ENCODE data around the gene KREMEN2. TPM values are rescaled to one million over a fixed set of nuclear protein-coding genes. Genes with fewer than 3 reads are reported as not detected.
A peak's percentile ranks its signal among the peaks of the same experiment; 100 is the strongest.

KREMEN2 gene
- total RNA-seq, 5 donors from 2014 or later (not counting 1 experiment from before 2014, with no cell fraction given): 0.15 TPM; not detected in 4

DNA sequence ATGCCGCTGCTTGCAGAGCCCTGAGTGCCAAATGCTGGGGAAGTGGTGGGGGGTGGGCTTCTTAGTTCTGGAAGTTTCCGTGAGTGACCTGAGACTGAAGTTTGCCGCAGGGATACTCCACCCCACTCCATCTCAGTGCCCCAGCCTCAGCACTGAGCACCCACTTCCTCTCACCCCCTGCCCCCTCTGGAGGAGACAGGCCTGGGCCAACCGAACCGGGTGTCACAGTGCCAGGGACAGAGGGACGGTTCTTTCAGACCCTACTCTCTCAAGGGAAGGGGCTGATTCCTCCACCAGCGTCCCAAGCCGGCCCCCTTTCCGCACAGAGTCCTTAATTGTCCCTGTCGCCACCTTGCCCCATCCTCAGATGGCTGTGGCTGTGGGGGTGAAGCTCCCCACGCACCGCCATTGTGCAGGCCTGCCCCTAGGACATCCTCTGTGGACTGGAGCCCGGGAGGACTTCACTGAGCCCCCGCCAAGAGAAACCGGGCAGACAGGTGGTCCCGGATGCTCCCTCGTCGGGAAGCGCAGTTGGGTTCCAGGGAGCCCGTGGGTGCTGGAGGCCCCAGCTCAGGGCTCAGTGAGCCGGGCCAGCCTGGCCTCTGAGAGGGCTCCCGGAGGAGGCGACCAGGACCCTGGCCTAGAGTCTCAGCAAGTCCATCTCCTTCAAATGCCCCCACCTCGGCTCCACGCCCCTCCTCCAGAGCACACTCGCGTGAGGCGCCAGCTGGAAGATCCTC is 1.6 kb upstream of the KREMEN2 start:
- Histone ChIP-seq H3K4me1 (ENCODE audit: control insufficient read depth in 1 of 2, extremely low read depth in 1 of 2, insufficient read depth in 2 of 2, low read length in 2 of 2) (peaks cover 14 to 57% of the 10 kb centered on the region in 2 experiments), H3K27me3 (replicated peaks in 1 of 2; ENCODE audit: control insufficient read depth in 2 of 2, extremely low read depth in 1 of 2, insufficient read depth in 2 of 2, low read length in 1 of 2) (peaks cover 0 to 87% of the 10 kb centered on the region in 2 experiments), H3K36me3 (ENCODE audit: control insufficient read depth in 2 of 2, extremely low read depth in 1 of 2, insufficient read depth in 1 of 2, low read length in 1 of 2) (no peaks in the 10 kb centered on the region), H3K27ac (ENCODE audit: low read length) (no peak overlapping the region), H3K9me3 (no peaks in the 10 kb centered on the region), H3K4me3 (ENCODE audit: control insufficient read depth in 1 of 2, extremely low read depth in 1 of 2, low read length in 1 of 2) (no peak overlapping the region)
- Mint-ChIP-seq H3K4me1 (peaks cover 9 to 23% (median 16%) of the 10 kb centered on the region in 3 donors), H3K4me3 (peak overlapping the region in 1 of 3 donors; percentile 86), H3K27me3 (peaks cover 8 to 34% of the 10 kb centered on the region in 2 donors), H3K9me3 (no peaks in the 10 kb centered on the region), H3K36me3 (no peaks in the 10 kb centered on the region), H3K27ac (no peak overlapping the region)
- CTCF ChIA-PET: interaction anchor here in 1 of 2 donors (0.7 kb wide), 1 partner anchor 36 kb away, joined by 3 read pairs; no protein-coding TSS in a partner anchor
- POLR2A ChIA-PET: no interaction called here
- peak in 1 of 35 experiments; percentile 29 for DNase-seq
- no peak for ATAC-seq (replicated peaks in 1 of 4)
- WGBS (ENCODE audit: insufficient coverage): 30% methylated on average over 19 of the region's 28 CpGs

DNA sequence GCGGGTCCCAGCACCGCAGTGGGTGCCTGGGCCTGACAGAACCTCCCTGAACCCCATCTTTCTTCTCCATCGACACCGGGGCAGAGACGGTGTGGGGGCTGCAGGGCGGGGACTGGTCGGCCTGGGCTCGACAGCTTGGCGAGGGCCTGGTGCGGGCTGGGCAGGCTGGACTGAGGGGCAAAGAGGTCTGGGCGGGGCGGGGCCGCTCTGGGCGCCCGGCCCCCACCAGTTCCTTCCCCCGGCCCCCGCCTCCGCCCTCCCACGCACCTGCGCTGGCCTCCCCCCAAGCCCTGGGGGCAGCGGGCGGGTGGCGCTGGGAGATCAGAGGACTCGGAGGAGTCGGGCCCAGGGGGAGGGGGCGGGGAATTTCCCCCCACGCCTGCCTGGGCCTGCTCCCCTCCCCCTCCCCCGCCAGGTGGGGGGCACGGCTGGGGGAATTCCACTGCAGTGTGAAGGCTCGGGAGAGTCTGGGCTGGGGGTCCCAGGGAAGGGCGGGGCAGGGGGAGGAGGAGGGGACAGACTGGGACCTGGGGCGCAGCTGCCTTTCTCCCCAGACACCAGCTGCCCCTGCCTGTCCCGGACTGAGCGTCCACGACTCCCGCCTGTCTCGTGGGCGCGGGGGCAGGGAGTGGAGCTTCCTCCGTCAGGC is 877 bp upstream of the KREMEN2 start:
- H3K36me3 ChIP-seq (ENCODE audit: control insufficient read depth in 2 of 2, extremely low read depth in 1 of 2, insufficient read depth in 1 of 2, low read length in 1 of 2): no peaks in the 10 kb centered on the region
- Mint-ChIP-seq H3K27ac (no peak overlapping the region), H3K27me3 (peaks cover 12 to 39% of the 10 kb centered on the region in 2 donors), H3K36me3 (no peaks in the 10 kb centered on the region), H3K4me3 (peak overlapping the region; percentile 46 to 86 (median 62)), H3K4me1 (peaks cover 11 to 27% (median 20%) of the 10 kb centered on the region in 3 donors), H3K9me3 (no peaks in the 10 kb centered on the region)
- ChIA-PET POLR2A (no interaction called here), CTCF (no interaction called here)
- peak overlapping the region; percentile 35 to 86 for H3K4me3 ChIP-seq (ENCODE audit: control insufficient read depth in 1 of 2, extremely low read depth in 1 of 2, low read length in 1 of 2)
- no peaks in the 10 kb centered on the region for H3K9me3 ChIP-seq
- no peak overlapping the region for H3K27ac ChIP-seq (ENCODE audit: low read length)
- ATAC-seq (replicated peaks in 1 of 4) (peak in 1 of 4 experiments; percentile 33), DNase-seq (peak in 13 of 35 experiments; percentile 34 to 72 (median 41))
- 4% methylated on average over 17 of the region's 40 CpGs for WGBS (ENCODE audit: insufficient coverage)
- peaks cover 14 to 64% of the 10 kb centered on the region in 2 experiments for H3K4me1 ChIP-seq (ENCODE audit: control insufficient read depth in 1 of 2, extremely low read depth in 1 of 2, insufficient read depth in 2 of 2, low read length in 2 of 2)
- peaks cover 3 to 87% of the 10 kb centered on the region in 2 experiments for H3K27me3 ChIP-seq (replicated peaks in 1 of 2; ENCODE audit: control insufficient read depth in 2 of 2, extremely low read depth in 1 of 2, insufficient read depth in 2 of 2, low read length in 1 of 2)

DNA sequence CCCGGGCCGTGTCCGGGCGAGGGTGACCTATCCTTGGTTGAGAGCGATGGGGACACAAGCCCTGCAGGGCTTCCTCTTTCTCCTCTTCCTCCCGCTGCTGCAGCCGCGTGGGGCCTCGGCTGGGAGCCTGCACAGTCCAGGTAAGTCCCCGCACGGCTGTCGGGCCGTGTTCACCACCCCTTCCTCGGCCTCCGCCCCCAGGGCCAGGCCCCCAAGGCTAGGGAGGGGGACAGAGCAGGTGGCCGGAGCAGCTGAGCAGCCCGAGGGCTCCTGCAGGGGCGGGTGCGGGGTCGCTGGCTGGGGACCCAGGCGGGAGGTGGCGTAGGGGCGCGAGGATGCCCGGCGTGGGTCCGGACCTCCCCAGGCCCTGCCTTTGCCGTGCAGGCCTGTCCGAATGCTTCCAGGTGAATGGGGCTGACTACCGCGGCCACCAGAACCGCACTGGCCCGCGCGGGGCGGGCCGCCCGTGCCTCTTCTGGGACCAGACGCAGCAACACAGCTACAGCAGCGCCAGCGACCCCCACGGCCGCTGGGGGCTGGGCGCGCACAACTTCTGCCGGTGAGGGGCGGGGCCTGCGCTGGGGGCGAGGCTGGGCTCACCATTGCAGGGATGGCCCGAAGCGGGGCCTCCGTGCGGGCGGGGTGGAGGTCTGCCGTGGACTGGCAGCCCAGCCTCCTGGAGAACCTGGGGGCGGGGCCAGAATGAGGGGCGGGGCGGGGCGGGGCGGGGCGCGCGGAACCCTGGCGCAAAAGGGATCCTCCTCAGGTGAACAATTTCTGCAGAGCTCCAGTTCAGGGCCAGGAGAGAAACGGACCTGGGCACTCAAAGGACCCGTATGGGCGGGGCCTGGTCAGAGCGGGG is 631 bp downstream of the KREMEN2 start:
- WGBS (ENCODE audit: insufficient coverage): under 1% methylated on average over 64 of the region's 68 CpGs
- H3K36me3 ChIP-seq (ENCODE audit: control insufficient read depth in 2 of 2, extremely low read depth in 1 of 2, insufficient read depth in 1 of 2, low read length in 1 of 2): no peaks in the 10 kb centered on the region
- peaks cover 4 to 83% of the 10 kb centered on the region in 2 experiments for H3K27me3 ChIP-seq (replicated peaks in 1 of 2; ENCODE audit: control insufficient read depth in 2 of 2, extremely low read depth in 1 of 2, insufficient read depth in 2 of 2, low read length in 1 of 2)
- no peak overlapping the region for H3K27ac ChIP-seq (ENCODE audit: low read length)
- ATAC-seq (replicated peaks in 1 of 4): peak; percentile 15 to 28 (median 18)
- Mint-ChIP-seq H3K9me3 (no peaks in the 10 kb centered on the region), H3K4me3 (peak overlapping the region; percentile 56 to 86 (median 58)), H3K36me3 (no peaks in the 10 kb centered on the region), H3K27me3 (peaks cover 16 to 46% of the 10 kb centered on the region in 2 donors), H3K27ac (no peak overlapping the region), H3K4me1 (peaks cover 19 to 34% (median 26%) of the 10 kb centered on the region in 3 donors)
- H3K9me3 ChIP-seq: no peaks in the 10 kb centered on the region
- CTCF ChIA-PET: no interaction called here
- H3K4me1 ChIP-seq (ENCODE audit: control insufficient read depth in 1 of 2, extremely low read depth in 1 of 2, insufficient read depth in 2 of 2, low read length in 2 of 2): peaks cover 20 to 74% of the 10 kb centered on the region in 2 experiments
- H3K4me3 ChIP-seq (ENCODE audit: control insufficient read depth in 1 of 2, extremely low read depth in 1 of 2, low read length in 1 of 2): peak overlapping the region; percentile 35 to 86
- DNase-seq: peak in 25 of 35 experiments; percentile 21 to 69 (median 43)
- POLR2A ChIA-PET: no interaction called here

DNA sequence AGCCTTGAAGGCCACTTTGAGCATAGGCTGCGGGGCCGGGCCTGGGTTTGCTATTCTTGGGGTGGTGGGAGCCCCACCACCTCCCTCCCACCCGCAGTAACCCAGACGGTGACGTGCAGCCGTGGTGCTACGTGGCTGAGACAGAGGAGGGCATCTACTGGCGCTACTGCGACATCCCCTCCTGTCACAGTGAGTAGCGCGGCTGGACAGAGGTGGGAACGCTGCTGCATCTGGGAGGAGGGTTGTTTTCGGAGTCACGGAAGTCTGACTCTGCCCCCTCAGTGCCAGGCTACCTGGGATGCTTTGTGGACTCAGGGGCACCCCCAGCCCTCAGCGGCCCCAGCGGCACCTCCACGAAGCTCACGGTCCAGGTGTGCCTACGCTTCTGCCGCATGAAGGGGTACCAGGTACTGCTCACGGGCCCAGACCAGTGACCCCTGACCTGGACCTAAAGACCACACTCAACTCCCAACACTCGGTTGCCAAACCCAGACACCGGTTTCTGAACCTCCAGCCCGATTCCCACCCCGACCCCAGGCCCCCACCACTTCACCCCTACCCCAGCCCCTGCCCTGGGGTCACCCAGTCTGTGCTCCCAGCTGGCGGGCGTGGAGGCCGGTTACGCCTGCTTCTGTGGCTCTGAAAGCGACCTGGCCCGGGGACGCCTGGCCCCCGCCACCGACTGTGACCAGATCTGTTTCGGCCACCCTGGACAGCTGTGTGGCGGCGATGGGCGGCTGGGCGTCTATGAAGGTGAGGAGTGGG is 2.1 kb downstream of the KREMEN2 start:
- Mint-ChIP-seq H3K27me3 (peaks cover 16 to 43% of the 10 kb centered on the region in 2 donors), H3K9me3 (no peaks in the 10 kb centered on the region), H3K4me3 (peak overlapping the region in 2 of 3 donors; percentile 47 to 86), H3K4me1 (peaks cover 19 to 42% (median 26%) of the 10 kb centered on the region in 3 donors), H3K27ac (no peak overlapping the region), H3K36me3 (no peaks in the 10 kb centered on the region)
- 79% methylated on average over 24 of the region's 39 CpGs for WGBS (ENCODE audit: insufficient coverage)
- H3K36me3 ChIP-seq (ENCODE audit: control insufficient read depth in 2 of 2, extremely low read depth in 1 of 2, insufficient read depth in 1 of 2, low read length in 1 of 2): no peaks in the 10 kb centered on the region
- DNase-seq (no peak), ATAC-seq (replicated peaks in 1 of 4) (no peak)
- H3K4me3 ChIP-seq (ENCODE audit: control insufficient read depth in 1 of 2, extremely low read depth in 1 of 2, low read length in 1 of 2): no peak overlapping the region
- peaks cover 4 to 87% of the 10 kb centered on the region in 2 experiments for H3K27me3 ChIP-seq (replicated peaks in 1 of 2; ENCODE audit: control insufficient read depth in 2 of 2, extremely low read depth in 1 of 2, insufficient read depth in 2 of 2, low read length in 1 of 2)
- CTCF ChIA-PET: no interaction called here
- H3K4me1 ChIP-seq (ENCODE audit: control insufficient read depth in 1 of 2, extremely low read depth in 1 of 2, insufficient read depth in 2 of 2, low read length in 2 of 2): peaks cover 22 to 85% of the 10 kb centered on the region in 2 experiments
- H3K27ac ChIP-seq (ENCODE audit: low read length): no peak overlapping the region
- POLR2A ChIA-PET: interaction anchor here in 1 of 2 donors (0.7 kb wide), 1 partner anchor 78 kb away, joined by 3 read pairs; no protein-coding TSS in a partner anchor
- H3K9me3 ChIP-seq: no peaks in the 10 kb centered on the region

DNA sequence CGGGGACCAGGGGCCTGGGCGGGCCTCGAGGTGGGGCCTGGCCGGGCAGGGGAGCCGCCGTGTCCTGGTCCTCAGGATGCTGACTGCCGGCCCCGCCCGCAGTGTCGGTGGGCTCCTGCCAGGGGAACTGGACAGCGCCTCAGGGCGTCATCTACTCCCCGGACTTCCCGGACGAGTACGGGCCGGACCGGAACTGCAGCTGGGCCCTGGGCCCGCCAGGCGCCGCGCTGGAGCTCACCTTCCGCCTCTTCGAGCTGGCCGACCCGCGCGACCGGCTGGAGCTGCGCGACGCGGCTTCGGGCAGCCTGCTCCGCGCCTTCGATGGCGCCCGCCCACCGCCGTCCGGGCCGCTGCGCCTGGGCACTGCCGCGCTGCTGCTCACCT is 2.7 kb downstream of the KREMEN2 start:
- POLR2A ChIA-PET: no interaction called here
- no peaks in the 10 kb centered on the region for H3K9me3 Mint-ChIP-seq
- peak overlapping the region in 1 of 2 donors; percentile 38 for H3K4me3 ChIP-seq (ENCODE audit: control insufficient read depth in 1 of 2, extremely low read depth in 1 of 2, low read length in 1 of 2)

More for the DNA sequence above, 2.7 kb downstream of the KREMEN2 start:
- Mint-ChIP-seq H3K4me1 (peaks cover 19 to 40% (median 24%) of the 10 kb centered on the region in 3 donors), H3K27ac (no peak overlapping the region), H3K27me3 (peaks cover 13 to 41% of the 10 kb centered on the region in 2 donors), H3K4me3 (no peak overlapping the region), H3K36me3 (no peaks in the 10 kb centered on the region)
- peaks cover 4 to 82% of the 10 kb centered on the region in 2 experiments for H3K27me3 ChIP-seq (replicated peaks in 1 of 2; ENCODE audit: control insufficient read depth in 2 of 2, extremely low read depth in 1 of 2, insufficient read depth in 2 of 2, low read length in 1 of 2)
- peaks cover 22 to 79% of the 10 kb centered on the region in 2 experiments for H3K4me1 ChIP-seq (ENCODE audit: control insufficient read depth in 1 of 2, extremely low read depth in 1 of 2, insufficient read depth in 2 of 2, low read length in 2 of 2)
- ATAC-seq (replicated peaks in 1 of 4) (no peak), DNase-seq (peak in 2 of 35 experiments; percentile 13 to 41)
- WGBS (ENCODE audit: insufficient coverage): 10% methylated on average over 46 of the region's 46 CpGs
- H3K36me3 ChIP-seq (ENCODE audit: control insufficient read depth in 2 of 2, extremely low read depth in 1 of 2, insufficient read depth in 1 of 2, low read length in 1 of 2): no peaks in the 10 kb centered on the region
- H3K9me3 ChIP-seq: no peaks in the 10 kb centered on the region
- CTCF ChIA-PET: no interaction called here
- H3K27ac ChIP-seq (ENCODE audit: low read length): no peak overlapping the region

Measured in T-cell (primary cell).